NCI-H510A (cell line): ENCODE data around the gene FUT8.

Experiments used
- DNase-seq: peaks from one replicate; lab custom pipeline; 2025; lab: John Stamatoyannopoulos, UW

The FUT8 gene

DNA sequence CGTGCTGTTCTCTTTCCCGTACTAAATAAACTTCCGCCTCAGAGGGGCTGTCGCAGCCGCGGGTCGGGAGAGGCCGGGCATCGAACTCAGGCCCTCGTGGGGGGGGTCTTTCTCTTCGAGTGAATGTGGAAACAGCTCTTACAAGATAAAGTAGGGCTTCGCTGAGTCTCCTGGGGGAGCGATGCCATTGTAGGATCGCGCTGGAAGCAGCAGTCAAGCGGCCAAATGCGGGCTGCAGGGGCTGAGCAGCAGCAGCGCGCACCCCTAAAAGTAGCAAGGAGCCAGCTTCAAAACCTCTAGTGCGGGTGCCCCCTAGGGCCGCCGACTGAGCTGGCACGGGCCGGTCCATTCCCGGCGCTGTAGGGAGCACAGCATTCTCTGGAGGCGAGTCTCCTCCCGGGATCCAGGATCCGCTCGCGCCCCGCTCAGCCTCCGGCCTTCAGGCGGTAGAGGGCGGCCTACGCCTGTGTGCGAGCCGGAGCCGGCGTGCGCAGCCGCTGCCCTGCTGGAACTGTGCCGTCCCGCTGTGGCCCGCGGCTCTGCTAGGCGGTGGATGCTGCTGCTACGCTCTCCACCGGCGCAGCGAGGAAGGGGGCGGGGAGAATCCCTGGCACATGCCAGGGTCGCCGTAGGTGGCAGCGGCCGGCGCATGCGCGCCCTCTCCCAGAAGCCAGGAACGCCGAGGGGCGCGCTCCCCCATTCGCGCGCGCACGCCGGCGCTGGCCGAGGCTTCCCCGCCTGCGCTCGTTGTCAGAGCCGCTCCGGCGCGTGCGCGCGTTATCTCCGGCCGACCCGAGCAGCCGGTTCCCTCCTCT, at the start of gene FUT8:
Gene FUT8, plus strand, starts transcription at position 699 of the 815 bp plus-strand sequence. CDS start 148,834 bp downstream, outside the sequence.
- peak; percentile 89 for DNase-seq

DNA sequence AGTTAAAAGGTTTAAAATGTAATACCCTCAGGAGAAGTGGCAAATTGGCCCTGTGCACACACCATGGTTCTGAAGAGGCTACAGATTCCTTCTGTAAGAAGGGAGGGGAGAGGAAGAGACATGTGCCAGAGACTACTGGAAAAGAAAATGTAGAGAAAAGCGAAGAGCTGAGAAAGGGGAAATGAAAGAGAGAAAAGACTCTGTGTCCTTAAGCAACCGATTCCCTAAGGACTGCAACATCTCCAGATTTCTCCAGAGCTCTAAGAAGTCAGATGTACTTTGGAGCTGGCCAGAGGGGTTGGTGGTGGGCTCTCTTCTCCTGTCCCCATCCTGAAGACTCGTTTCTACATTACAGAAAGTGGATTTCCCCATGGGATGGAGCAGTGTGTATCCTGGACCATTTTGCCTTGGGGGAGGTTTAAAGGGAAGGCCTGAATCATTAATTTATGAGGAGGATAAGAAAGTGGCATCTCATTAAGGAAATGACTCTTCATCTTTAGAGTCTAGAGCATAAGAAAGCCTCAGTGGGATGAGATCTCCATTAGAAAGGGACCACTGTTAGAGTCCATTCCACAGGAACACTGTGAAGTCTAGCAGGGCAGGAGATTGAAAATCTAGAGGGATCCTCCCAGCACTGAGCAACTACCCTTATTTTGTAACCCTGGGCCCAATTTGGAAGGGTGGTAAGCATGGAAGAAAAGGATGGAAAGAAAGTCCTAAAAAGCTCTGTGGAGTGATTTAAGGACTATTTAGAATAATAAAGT, 45.5 kb upstream of the FUT8 start:
- DNase-seq: no peak

DNA sequence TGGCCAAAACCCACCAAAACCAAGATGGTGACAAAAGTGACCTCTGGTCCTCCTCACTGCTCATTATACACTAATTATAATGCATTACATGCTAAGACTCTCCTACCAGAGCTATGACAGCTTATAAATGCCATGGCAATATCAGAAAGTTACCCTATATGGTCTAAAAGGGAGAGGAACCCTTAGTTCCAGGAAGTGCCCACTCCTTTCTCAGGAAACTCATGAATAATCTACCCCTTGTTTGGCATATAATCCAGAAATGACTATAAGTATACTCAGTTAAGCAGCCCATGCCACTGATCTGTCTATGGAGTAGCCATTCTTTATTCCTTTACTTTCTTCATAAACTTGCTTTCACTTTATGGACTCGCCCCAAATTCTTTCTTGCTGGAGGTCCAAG, 43.0 kb upstream of the FUT8 start:
- DNase-seq: no peak

DNA sequence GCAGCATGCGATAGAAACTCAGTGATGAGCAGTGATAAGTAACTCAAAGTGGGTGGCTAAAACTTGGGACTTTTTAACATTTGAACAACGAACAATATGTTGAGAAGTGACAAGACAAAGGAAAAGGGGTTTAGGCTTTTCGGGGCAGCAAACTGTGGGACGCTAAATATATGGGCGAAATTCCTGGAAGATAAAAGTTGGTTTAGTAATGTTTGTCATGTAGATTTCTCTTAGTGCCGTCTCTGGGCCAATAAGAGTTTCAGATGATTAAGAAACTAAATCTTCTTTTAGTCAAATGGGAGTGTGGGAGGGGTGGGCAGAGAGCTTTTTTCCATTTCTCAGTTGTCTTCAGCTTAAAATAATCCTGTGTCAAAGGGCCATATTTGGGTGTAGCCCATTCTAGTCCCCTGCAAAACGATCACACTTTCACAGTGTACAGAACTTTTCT, 41.7 kb upstream of the FUT8 start:
- no peak for DNase-seq

DNA sequence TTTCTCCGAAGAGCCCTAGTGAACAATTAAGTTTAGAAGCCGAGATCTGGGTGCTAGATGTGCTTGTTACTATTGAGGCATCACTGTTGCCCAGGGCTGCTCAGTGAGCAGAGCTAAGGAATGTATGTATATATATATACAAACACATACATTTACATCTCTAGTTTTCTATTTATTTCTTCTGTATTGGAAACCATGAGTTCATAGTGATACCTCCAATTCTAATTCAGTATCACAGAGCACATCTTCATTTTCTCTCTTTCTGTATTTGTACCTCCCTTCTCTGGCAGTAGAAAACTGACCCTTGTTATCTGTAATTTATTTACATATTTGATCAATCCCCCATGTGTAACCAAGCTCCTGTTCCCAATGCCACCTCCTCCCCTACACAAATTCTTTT, 40.7 kb upstream of the FUT8 start:
- no peak for DNase-seq

DNA sequence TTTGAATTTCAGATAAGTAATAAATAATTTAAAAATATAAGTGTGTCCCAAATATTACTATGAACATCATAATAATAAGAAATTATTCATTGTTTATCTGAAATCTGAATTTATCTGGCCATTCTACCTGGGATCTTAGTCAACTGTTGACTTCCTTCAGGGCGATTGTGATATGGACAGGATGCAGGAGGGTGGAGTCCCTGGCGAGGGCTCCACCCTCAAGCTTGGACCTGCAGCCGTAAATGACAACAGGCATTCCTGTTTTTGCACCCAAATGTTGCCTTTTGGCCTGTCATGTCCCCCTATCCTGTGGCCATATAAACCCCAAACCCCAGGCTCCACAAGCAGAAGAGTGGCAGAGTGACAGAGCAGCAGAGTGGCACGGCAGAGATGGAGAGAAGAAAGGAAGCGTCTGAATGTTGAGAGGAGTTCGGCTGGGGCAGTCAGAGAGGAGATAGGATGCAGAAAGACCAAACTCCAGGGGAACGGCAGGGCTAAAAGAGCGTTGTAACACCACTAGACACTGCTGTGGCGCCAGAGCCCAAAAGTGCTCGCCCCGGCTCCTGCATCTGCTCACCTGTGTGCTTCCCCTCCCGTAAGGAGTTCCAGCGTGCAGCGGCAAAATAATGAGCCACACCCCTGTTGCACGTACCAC, 39.4 kb upstream of the FUT8 start:
- no peak for DNase-seq

DNA sequence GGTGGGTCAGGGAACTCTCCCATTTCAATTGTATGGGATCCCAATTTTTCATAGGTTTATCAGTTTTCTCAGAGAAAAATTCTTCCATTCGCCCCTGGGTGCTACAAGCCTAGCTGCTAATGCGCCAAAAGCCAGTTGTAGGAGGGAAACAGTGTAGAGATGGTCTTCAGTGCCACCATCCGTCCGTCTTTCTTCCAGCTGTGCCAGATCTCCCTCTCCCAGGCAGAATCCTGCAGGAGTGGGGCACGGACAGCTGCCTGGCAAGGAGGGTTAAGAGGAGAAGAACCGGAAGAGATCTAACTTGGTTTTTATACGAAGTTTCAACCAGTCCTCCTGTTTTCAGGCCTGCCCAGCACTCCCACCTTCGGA, 38.9 kb upstream of the FUT8 start:
- no peak for DNase-seq

DNA sequence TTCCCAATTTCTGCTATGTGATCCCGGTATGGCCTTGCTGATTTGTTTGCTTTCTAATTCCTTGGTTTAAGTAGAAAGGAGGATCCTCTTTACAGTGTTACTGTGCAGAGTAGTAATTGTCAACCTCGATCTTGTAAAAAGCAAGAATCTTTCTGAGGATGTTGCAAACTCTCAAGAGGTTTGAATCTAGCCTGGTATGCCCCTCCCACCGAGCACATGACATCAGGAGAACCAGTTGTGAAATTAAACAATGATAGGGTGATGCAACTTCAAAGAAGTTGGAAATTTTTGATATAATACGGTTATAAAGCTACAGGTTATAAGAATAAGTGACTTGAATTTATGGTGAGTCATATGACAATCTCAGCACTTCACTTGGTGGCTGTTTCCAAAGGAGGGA, 35.0 kb upstream of the FUT8 start:
- DNase-seq: no peak

DNA sequence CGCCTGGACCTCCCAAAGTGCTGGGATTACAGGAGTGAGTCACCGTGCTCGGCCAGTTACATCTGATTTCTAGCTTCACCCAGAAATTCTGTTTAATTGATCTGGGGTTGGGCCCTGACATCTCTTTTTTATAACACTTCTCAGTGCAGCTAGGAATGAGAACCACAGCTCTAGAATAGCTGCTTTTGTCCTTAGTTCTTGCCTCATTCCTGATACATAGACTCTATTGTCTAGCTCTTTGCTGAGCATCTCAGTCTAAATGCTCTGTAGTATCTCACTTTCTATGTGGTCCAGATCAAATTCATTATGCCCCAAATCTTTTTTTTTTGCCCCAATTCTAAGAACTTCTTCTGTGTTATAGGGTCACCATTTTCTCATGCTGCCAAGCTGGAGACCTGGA, 29.9 kb upstream of the FUT8 start:
- DNase-seq: no peak

DNA sequence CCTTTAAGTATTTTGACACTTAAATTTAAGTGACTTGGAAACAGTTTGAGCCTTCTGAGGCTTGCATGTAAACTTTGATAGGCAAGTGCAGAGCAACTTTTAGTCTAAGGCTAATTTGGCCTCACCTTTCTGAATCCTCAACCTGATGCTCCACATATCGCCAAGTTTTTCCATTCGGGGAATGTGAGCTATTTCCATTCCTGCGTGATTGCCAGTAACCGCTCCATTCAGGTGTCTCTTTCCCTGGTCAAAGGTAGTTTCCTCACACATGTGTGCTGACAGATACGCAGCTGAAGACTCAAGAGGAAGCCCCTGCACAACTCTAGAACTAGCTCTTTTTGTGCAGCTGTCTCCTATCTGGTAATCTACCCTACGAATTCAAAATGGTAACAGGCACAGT, 25.4 kb upstream of the FUT8 start:
- no peak for DNase-seq

DNA sequence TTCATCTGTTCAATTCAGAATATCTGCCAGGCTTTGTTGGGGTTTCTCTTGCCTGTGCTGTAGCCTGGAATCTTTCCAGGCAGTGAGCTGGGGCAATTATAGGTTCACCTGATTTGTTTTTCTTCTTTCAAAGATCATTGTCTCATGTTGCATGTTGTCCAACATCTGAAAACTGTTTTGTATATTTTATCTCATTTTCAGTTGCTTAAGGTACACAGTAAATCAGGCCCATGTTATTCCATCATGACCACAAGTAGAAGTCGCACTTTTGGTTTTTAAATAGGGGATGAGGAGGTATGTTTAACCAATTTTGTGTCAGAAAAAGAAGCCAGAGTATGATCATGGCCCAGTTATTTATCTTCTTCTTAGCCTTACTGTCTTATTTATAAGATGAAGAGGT, 24.9 kb upstream of the FUT8 start:
- DNase-seq: no peak

DNA sequence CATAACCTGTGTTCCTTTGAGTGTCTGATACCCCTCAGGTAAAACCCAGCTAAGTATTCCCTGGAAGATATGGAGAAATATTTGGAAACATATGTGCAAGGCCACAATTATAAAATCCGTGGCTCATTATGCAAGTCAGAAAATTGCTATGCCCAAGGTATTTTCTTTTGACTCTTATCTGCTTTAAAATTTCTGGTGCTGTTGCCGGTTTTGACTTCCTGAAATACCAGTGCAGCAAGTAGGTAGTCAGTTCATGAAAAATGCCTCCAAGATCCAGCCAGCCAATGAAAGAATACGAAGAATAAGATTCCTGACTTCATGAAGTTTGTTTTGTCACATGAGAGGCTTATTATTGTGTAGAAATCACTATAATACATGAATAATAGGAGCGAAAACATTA, 20.2 kb upstream of the FUT8 start:
- DNase-seq: no peak

DNA sequence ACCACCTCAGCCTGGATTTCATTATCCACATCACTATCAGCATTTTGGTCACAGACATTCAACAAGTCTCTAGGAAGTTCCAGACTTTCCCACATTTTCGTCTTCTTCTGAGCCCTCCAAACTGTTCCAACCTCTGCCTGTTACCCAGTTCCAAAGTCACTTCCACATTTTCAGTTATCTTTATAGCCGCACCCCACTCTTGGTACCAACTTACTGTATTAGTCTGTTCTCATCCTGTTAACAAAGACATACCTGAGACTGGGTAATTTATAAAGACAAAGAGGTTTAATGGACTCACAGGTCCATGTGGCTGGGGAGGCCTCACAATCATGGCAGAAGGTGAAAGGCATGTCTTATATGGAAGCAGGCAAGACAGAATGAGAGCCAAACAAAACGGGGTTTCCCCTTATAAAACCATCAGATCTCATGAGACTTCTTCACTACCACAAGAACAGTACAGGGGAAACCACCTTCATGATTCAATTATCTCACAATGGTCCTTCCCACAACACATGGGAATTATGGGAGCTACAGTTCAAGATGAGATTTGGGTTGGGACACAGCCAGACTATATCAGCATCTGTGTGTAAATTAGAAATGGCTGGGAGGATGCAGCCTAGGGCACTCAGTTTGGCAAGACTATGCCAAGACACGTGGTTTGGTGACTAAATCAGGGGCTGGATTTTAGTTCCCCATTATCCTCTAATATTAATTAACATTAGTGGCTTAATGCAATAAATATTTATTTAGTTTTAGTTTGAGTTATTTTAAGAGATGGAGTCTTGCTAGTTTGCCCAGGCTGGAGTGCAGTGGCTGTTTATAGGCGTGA, 16.2 kb upstream of the FUT8 start:
- DNase-seq: no peak

DNA sequence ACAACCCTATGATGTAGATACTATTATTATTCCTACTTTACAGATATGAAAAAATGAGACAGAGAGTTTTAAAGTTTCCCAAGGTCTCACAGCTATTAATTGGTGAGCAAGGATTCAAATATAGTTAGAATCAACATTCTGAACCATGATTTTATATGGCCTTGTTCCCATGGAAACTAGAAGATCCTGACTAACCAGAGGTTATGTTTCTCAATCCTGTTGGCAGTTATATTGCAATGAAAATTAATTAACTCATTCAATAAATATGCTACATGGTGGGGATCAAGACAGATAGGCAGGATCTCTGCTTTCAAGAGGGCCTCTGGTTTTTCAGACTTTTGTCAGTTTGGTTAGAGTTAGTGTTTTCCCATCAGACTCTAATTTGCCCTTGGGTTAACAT, 9.3 kb upstream of the FUT8 start:
- DNase-seq: no peak

DNA sequence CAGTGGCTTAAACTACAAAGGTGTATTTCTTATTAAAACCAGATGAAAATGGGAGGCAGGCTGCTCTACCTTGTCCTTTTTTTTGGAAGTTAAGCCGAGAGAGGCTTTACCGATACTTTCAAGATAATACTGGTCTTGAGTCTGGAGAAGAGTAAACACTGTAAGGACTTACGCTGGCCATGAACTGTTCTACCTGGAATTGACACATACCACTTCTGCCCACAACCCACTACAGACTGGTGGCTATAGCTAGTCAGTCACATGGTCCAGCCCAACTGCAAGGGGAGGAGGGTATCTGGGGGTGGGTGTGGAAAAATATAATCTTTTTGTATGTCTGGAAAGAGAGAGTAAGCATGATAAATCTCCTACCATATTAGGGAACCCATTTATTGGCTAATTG, 4.4 kb upstream of the FUT8 start:
- no peak for DNase-seq

DNA sequence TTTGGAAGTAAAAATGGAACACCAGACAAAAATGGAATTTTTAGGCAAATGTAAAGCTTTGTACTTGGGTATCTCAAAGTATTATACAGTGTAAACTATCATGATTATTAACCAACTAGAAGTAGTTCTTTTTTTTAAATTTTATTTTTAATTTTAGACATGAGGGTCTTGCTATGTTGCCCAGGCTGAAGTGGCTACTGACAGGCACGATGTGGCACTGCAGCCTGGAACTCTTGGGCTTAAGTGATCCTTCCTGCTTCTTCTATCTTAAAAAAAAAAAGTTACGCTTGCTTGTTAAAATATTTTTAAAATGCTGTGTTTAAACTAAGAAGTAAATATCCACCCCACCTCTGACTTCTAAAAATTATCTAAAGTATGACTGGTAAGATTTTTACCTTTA, 1.9 kb upstream of the FUT8 start:
- no peak for DNase-seq

DNA sequence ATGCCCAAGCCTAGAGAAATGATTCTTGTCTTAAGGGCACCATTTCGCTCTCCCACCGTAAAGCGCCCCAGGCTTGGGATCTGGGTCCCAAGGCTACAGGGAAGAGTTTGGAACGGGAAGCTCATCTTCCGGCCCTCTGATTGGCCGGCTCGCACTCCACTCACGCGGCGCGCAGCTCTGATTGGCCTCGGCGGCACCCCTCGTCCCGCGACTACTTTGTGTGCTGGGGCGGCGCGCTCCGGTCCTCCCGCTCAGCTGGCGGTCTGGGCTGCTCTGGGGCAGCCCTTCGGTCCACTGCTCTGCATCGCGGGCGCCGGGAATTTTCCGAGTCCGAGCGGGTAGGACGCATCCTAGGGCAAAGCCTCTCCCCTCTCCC, 886 bp upstream of the FUT8 start:
- DNase-seq: peak; percentile 78

DNA sequence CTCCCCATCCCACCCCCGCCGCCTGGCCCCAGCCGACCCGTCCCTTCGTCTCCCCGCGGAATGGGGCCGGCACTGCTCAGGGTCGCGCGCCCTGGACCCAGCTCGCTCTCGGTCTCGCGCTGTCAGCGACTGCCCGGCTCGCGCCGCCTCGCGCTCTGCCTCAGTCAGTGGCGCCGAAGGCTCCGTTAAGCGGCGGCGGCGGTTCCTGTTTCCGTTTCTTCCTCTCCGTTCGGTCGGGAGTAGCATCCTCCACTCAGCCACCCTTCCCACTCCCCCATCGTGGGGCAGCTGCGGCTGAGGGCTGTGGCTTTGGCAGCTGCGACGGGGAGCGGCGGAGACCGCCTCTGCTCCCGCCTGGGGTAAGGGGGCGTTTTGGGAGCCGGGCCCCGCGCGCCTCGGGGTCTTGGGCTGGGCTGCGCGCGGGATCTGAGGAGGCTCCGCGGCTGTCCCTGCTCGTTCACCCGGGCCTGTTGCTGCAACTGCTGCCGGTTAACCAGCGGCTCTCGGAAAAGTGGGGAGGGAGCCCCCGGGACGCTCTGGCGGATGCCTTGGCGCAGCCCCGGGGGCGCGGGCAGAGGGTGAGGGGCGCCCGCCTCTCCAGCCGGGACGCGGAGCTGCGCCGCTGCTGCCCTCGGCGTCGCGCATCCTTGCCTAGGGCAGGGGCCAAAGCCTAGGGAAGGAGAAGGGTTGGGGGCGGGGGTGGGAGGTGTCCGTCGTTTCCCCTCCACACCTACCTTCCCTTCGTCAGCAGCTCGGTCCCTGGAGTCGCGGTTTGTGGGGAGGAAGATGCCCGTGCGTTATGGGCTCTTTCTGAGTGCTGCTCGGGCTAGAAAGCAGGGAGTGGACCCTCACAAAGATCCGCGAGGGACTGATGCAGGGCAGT, 567 bp downstream of the FUT8 start:
- peak; percentile 84 for DNase-seq

DNA sequence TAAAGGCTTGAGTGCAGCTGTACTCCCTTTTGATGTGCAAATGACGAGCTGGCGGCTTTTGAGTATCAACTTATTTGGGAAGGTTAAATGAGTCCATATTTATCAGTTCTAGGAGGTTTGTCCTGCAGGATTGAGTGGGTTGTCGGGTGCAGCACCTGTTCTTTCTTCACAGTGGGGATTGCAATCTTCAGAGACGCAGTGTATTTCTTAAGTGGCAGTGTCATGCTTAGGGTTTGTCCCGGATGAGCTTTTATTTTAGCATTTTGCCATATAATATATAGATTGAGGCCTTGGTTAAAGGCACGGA, 1.2 kb downstream of the FUT8 start:
- no peak for DNase-seq

DNA sequence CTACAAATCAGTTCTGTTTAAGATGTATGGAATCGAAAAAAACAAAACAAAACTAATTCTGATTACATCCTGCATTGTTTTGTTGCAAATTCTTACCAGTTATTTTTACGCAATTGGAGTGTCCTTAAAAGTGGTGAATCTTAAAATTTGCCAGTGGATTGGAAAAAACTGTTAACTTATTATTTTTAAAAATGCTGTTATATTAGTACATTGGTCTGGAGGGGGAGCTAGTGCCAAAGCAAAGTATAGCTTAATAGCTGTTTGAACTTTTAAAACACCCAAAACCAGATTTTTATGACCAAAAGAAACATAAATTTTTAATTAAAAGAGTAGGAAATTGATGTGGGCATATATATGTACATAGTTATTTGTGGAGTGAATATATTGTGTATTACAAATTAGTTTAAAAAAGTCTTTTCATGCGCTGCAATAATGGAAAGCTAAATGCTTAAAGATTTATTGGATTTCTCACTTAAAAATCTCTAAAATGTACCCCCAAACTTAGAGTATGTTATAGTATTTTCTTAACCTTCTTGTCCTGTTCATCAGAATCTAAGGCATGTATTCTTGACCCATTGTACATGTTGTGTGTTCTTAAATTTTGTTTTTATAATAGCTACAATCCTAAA, 2.5 kb downstream of the FUT8 start:
- no peak for DNase-seq

DNA sequence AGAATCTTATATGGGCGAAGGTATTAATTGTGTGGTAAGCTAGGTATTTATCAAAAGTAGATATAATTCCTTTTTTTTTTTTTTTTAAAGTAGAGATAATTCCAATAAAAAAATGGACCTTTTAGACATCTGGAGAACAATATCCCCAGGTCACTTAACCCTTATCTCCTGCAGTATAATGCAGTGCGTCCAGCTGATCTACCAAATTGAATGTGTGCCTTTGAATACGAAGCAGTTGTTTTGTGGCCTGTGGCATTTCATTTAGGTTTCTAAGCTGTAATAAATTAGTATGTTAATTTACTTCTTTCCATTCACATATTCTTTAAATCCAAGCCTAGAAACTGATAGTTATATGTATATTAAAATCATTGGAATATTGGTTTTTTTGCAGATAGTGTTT, 3.1 kb downstream of the FUT8 start:
- no peak for DNase-seq
